Testis (tissue), 2 donors: ENCODE data around the gene PARS2.

Source experiments
- CTCF ChIP-seq, 3 experiments: fragments of 450-650 bp in 2 of 3; fragments of 200-600 bp in 1 of 3; sonication (generic) in 1 of 3; IDR thresholded peaks; one replicate each; pipeline ENCODE4 v1.5.1; 2016 to 2019; ENCODE audit warnings: antibody characterized with exemption in 3 of 3, mild to moderate bottlenecking in 2 of 3, moderate library complexity in 1 of 3
- POLR2A ChIP-seq: fragments of 450-650 bp; IDR thresholded peaks from one replicate; pipeline ENCODE4 v1.6.1; 2017; ENCODE audit warnings: antibody characterized with exemption, mild to moderate bottlenecking, moderate library complexity

GRCh38 chr1:54745274-54745673 is 19.0 kb downstream of the PARS2 start:
- no peak for TF ChIP-seq POLR2A
- no peak for TF ChIP-seq CTCF (IDR thresholded peaks at IDR 0.05)
